SIG-M5 treated with dmso at 0.1 percent for 504 hours (cell line): ENCODE results near the gene WDR11.
A peak's percentile ranks its signal among the peaks of the same experiment; 100 is the strongest.

Source experiments
- DNase-seq: peaks from one replicate; lab custom pipeline; 2025; ENCODE audit not compliant: unreplicated experiment; lab: John Stamatoyannopoulos, UW

The WDR11 gene

GRCh38 chr10:120850911-120851865 lies at the start of gene WDR11:
Gene WDR11 (plus strand): TSS chr10:120851362. CDS start chr10:120851421, 59 bp downstream.
- DNase-seq = peak; percentile 71

DNA sequence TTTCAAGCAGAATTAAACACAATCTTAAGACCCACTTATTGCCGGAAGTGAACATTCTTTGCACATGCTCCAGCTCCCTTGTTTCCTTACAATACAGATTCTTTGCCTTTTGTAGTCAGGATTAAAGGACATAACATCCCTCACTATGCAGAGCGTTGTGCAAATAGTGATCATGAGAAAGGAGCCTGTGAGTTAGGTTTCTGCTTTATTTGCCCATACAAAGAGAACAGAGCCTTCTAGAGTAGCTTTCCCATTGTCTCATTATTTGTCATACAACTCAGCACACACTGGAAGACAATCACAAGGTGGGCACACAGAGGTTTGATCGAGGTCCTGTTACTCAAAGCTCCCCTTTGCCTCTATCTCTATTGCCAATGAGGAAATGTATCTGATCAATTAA lies 48.2 kb upstream of the WDR11 start:
- no peak for DNase-seq

DNA sequence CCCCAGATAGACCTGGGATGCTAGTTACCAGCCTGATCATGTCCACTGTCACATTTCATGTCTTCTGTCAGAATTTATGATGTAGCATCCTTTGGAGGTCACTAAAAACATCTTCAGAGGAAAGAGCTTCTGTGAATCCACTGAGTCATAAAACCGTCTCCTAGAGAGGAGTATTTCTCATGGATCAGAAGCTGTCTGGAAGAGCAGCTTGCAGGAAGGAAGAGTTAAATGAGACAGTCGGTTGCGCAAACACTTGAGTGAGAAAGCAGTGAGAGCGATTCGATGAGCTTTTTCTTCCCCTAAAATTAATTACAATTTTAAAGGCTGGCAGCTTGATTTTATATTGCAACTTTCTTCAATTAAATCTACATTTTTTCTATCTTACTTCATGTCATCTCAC lies 47.2 kb upstream of the WDR11 start:
- peak; percentile 0 for DNase-seq

DNA sequence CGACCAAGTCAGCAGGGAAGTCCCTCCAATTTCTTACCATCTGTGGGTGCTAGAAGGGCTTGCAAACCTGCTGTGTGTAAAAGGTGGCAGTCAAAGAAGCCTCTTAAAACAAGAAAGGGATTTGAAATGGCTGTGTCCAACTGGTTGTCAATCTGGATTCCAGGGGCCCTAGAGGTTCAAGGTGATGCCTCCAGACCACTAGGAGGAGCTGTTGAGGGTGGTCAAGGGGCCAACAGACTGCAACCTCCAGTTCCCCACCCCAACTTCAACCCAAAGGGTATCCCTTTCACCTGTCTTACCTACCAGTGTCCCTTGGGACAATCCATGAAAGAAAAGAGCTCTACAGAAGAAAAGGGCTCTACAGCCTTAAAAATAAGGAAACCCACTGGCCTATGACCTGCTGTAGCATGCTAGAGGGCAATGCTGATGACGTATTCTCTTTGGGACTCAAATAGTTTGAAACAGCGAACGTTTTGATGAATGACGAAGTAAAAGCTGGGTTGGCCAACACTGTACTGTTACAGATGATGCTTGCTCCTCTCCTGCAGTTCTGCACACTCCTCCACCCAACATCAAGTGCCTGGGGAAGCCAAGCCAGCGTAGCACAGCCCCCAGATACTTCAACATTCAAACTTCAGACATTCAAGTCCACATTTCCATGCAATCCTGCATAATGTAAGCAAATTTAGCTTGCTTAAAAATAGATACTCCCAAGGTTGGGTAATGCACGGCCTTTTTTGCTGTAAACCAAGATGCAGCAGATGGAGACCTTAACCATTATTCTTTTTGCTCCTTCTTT lies 45.9 kb upstream of the WDR11 start:
- no peak for DNase-seq

DNA sequence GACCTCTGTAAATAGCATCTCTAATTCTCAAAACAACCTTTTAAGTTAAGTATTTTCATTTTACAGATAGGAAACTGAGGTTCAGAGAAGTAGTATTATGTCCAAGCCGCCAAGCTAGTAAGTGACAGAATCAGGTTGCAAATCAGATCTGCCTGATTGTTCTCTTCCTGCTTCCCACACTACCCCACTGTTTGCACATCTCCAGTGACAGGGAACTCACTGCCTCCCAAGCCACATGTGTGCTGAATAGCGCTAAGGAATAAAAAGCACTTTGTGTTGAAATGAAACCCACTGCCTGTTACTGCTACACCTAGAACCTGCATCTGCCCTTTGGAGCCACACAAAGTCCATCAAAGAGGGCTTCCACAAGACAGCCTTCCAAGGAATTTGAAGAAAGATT lies 45.1 kb upstream of the WDR11 start:
- no peak for DNase-seq

DNA sequence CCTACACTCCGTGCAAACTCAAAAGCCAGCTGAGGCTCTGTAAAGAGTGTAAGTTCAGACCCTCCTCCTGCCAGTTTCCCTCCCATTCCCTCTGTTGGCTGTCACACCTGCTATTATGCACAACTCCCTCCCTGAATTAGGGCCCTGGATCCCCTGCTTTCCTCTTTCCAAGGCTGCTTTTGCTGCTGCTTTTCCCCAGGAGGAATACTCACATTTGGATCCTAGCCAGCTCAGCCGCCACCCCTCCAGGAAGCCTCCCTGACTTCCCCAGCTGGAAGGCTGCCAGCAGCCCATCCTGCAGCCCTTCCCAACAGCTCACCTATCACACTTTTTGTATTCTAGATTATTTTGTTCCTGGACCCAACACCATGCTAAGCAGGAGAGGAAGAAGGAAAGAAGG lies 40.9 kb upstream of the WDR11 start:
- no peak for DNase-seq

- DNase-seq = peak; percentile 0
These were observed 38.1 kb upstream of the WDR11 start for GRCh38 chr10:120813085-120813484.

DNA sequence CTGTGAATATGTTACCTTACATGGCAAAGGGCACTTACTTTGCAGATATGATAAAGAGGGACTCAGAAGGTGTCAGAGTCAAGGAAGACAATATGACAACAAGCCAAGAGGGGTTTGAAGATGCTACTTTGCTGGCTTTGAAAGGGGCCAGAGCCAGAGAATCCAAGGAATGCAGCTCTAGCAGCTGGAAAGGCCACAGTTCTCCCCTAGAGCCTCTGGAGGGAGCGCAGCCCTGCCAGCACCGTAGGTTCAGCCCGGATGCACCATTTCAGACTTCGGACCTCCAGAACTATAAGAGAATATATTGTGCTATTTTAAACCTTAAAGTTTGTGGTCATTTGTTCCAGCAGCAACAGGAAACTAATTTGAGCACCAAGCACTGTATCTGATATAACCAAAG lies 32.9 kb upstream of the WDR11 start:
- no peak for DNase-seq

GRCh38 chr10:120819366-120819765 lies 31.8 kb upstream of the WDR11 start:
- DNase-seq = no peak

DNA sequence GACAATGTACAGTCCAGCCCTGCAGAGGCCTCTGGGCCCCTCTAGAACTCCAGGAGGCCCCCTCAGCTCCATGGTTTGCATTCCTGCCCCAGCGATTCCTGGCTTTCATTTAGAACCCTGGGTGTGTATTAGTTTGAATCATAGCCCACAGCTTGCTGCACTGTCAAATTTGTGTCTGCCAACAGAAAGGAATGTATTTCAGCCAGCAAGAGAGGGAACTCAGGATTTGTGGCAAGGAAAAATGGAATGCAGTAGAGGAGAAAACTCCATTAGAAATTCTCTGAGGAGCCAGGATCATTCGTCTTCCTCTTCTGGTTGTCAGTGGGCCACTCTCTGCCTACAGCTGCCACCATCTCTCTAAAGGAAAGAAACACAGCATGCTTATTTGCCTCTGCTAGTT lies 27.9 kb upstream of the WDR11 start:
- DNase-seq = no peak

- peak; percentile 29 for DNase-seq
These were observed 26.3 kb upstream of the WDR11 start for GRCh38 chr10:120824881-120825309.

GRCh38 chr10:120825878-120826769 lies 25.0 kb upstream of the WDR11 start:
- DNase-seq = no peak

- no peak for DNase-seq
These were observed 23.8 kb upstream of the WDR11 start for GRCh38 chr10:120827251-120827875.

GRCh38 chr10:120828763-120829319 lies 22.3 kb upstream of the WDR11 start:
- no peak for DNase-seq

- DNase-seq = no peak
These were observed 19.1 kb upstream of the WDR11 start for GRCh38 chr10:120832106-120832505.

- DNase-seq = no peak
These were observed 17.8 kb upstream of the WDR11 start for GRCh38 chr10:120833222-120833928.

DNA sequence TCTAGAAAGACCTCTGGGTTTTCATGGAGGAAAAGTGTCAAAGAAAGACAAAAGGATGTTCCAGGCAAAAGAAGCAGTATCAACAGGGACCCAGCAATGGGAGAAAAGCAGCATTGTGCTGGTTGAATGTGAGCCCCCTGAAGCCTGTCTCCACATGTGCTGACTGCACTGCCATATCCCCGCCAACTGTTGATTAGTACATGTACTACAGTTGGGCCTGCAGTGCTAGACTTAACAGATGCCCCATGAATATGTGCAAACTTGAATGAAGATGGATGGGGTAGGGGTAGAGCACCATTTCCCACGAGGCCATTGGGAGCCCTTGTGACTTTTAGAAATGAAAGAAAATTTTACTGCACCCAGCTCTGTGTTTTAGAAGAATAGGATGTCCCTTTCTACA lies 15.6 kb upstream of the WDR11 start:
- DNase-seq = no peak

GRCh38 chr10:120838941-120839340 lies 12.2 kb upstream of the WDR11 start:
- no peak for DNase-seq

DNA sequence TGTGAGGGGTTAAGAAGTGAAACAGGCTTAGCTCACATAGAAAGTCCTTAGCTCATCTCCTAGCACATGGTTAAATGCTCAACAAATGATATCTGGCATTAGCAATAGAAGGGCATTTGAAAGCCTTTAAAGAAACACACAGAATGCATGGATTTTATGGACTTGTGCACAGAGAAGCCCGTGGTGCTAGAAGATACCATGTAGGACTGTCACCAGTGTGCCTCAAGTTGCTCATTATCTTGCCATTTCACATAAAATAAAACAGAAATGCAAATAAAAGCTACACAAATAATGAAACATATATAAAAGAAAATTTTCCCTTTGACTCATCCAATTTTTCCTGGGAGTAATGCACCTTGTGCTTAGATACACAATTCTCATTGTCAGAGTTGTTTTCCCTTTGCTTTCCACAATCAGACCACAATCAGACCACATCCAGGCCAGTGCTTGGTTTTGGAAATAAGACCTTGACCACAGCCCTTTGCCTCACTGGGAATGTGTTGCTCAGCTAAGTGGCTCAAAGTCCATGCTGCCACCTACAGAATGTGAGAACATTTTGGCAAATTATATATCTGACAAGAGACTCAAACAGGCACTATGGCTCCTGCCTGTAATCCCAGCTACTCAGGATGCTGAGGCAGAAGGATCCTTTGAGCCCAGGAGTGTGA lies 9.5 kb upstream of the WDR11 start:
- DNase-seq = no peak
